ENCODE data around the gene GAB1.
"Not testable (repeated sequence)": the region's sequence is repeated elsewhere in the genome, so short reads cannot be mapped to it uniquely, and the experiment has no call there.

- TF ChIP-seq, protein P1, sequence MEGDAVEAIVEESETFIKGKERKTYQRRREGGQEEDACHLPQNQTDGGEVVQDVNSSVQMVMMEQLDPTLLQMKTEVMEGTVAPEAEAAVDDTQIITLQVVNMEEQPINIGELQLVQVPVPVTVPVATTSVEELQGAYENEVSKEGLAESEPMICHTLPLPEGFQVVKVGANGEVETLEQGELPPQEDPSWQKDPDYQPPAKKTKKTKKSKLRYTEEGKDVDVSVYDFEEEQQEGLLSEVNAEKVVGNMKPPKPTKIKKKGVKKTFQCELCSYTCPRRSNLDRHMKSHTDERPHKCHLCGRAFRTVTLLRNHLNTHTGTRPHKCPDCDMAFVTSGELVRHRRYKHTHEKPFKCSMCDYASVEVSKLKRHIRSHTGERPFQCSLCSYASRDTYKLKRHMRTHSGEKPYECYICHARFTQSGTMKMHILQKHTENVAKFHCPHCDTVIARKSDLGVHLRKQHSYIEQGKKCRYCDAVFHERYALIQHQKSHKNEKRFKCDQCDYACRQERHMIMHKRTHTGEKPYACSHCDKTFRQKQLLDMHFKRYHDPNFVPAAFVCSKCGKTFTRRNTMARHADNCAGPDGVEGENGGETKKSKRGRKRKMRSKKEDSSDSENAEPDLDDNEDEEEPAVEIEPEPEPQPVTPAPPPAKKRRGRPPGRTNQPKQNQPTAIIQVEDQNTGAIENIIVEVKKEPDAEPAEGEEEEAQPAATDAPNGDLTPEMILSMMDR (IDR thresholded peaks at IDR 0.05): not testable (repeated sequence)
- TF ChIP-seq POLR2A (IDR thresholded peaks at IDR 0.05): not testable (repeated sequence)
Measured at GRCh38 chr4:143349858-143350527, 13.3 kb downstream of the GAB1 start.

All from esophagus squamous epithelium (tissue), 4 donors.